Activated CD4-positive, alpha-beta memory T cell treated with anti-CD3 and anti-CD28 coated beads for 36 hours (primary cell): Measurements from ENCODE around the gene PHAF1. TPM values are rescaled to one million over a fixed set of nuclear protein-coding genes. Genes with fewer than 3 reads are reported as not detected.

ENCODE experiments used
- CTCF ChIA-PET: fragments of 350-600 bp; sonication (Branson Sonifier 250); formaldehyde crosslinking; loops from one replicate; lab custom pipeline; 2021; ENCODE audit warnings: antibody characterized with exemption, inconsistent platforms; lab: Charles Lee
- POLR2A ChIA-PET: fragments of 350-600 bp; sonication (Branson Sonifier 250); formaldehyde crosslinking; loops from one replicate; lab custom pipeline; 2021; ENCODE audit warnings: antibody characterized with exemption; lab: Charles Lee
- DNase-seq: peaks from one replicate; pipeline ENCODE4 v3.0.0-alpha.2; 2020
- H3K27ac Mint-ChIP-seq: one replicate; pipeline ENCODE4 v1.8.0; 2021; ENCODE audit warnings: mixed read lengths
- H3K27me3 Mint-ChIP-seq: one replicate; pipeline ENCODE4 v1.8.0; 2021; ENCODE audit warnings: mixed read lengths
- H3K36me3 Mint-ChIP-seq: one replicate; pipeline ENCODE4 v1.8.0; 2021; ENCODE audit warnings: mixed read lengths
- H3K4me1 Mint-ChIP-seq: one replicate; pipeline ENCODE4 v1.8.0; 2021; ENCODE audit warnings: low read depth, mixed read lengths
- H3K4me3 Mint-ChIP-seq: one replicate; pipeline ENCODE4 v1.8.0; 2021; ENCODE audit warnings: mild to moderate bottlenecking, mixed read lengths
- H3K9me3 Mint-ChIP-seq: one replicate; pipeline ENCODE4 v1.8.0; 2021; ENCODE audit warnings: mixed read lengths
- intact Hi-C: fragments of 100-400 bp; cut with micrococcal nuclease; formaldehyde crosslinking; loops from one replicate; pipeline ENCODE4 v1.15.1; 2023
- total RNA-seq, 2 experiments: library from RNA; stranded (reverse); gene quantifications; one replicate each; pipeline ENCODE4 v1.2.3, GENCODE V29; 2021

The PHAF1 gene
- total RNA-seq, 2 experiments from 2014 or later: 11.4 to 12.3 TPM

DNA sequence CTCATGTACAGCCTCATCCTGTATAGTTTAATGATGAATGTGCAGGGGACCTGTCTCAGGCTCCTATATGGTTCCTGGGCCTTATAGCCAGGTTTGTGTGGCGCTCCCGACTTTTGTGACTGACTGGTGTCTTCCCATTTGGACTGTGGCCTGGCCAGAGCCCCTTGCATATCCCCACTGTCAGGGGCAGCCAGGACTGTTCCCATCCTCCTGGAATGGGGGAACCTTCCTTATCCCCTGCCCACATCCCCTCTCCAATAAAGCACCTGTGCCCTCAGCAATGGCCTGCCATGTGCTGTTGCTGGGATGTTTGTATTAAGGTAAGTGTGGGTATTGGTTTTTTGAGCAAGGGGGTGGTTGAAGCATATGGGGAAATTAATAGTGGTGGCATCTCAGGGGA, 38.5 kb downstream of the PHAF1 start:
- peaks cover 37% of the 10 kb centered on the region for H3K36me3 Mint-ChIP-seq
- ChIA-PET CTCF (interaction anchor here (1.1 kb wide), 1 partner anchor 130 kb away, joined by 4 read pairs; no protein-coding TSS in a partner anchor), POLR2A (no interaction called here)
- peaks cover 15% of the 10 kb centered on the region for H3K4me1 Mint-ChIP-seq
- DNase-seq: no peak
- no peak overlapping the region for H3K27ac Mint-ChIP-seq
- H3K27me3 Mint-ChIP-seq: no peaks in the 10 kb centered on the region
- intact Hi-C loops: no loop called here
- H3K4me3 Mint-ChIP-seq: no peak overlapping the region
- H3K9me3 Mint-ChIP-seq: no peaks in the 10 kb centered on the region

GRCh38 chr16:67148656-67149275, 39.0 kb downstream of the PHAF1 start:
- POLR2A ChIA-PET: interaction anchor here (1.0 kb wide), 1 partner anchor 14 kb away, joined by 4 read pairs; no protein-coding TSS in a partner anchor
- no peak for DNase-seq
- Mint-ChIP-seq H3K4me3 (peak overlapping the region; percentile 10), H3K27ac (no peak overlapping the region), H3K9me3 (no peaks in the 10 kb centered on the region), H3K27me3 (no peaks in the 10 kb centered on the region), H3K4me1 (peaks cover 18% of the 10 kb centered on the region), H3K36me3 (peaks cover 35% of the 10 kb centered on the region)
- intact Hi-C loops: no loop called here
- CTCF ChIA-PET: interaction anchor here (1.1 kb wide), 2 partner anchors 12 to 131 kb away, joined by 3 to 4 read pairs; partner anchors contain the start of gene FBXL8

- no peak for DNase-seq
- H3K27ac Mint-ChIP-seq: peak overlapping the region; percentile 47
- intact Hi-C loops: no loop called here
- CTCF ChIA-PET: interaction anchor here (1.1 to 14.8 kb wide), 3 partner anchors 11 to 132 kb away, joined by 3 to 350 read pairs (median 4); partner anchors contain the start of gene FBXL8
- H3K9me3 Mint-ChIP-seq: no peaks in the 10 kb centered on the region
- H3K36me3 Mint-ChIP-seq: peaks cover 33% of the 10 kb centered on the region
- H3K4me3 Mint-ChIP-seq: peak overlapping the region; percentile 10
- POLR2A ChIA-PET: interaction anchor here (1.0 kb wide), 1 partner anchor 13 kb away, joined by 4 read pairs; no protein-coding TSS in a partner anchor
- H3K27me3 Mint-ChIP-seq: no peaks in the 10 kb centered on the region
- peaks cover 23% of the 10 kb centered on the region for H3K4me1 Mint-ChIP-seq
Measured at GRCh38 chr16:67149276-67150046, 39.7 kb downstream of the PHAF1 start.

- Mint-ChIP-seq H3K4me3 (peak overlapping the region; percentile 68), H3K36me3 (peaks cover 30% of the 10 kb centered on the region), H3K27ac (no peak overlapping the region), H3K27me3 (no peaks in the 10 kb centered on the region), H3K4me1 (peaks cover 26% of the 10 kb centered on the region), H3K9me3 (no peaks in the 10 kb centered on the region)
- ChIA-PET POLR2A (interaction anchor here (0.8 to 1.8 kb wide), 3 partner anchors 10 to 136 kb away, joined by 3 to 8 read pairs (median 5); partner anchors contain the start of genes FBXL8 and TRADD), CTCF (interaction anchor here (1.0 to 14.8 kb wide), 9 partner anchors 9 to 196 kb away, joined by 3 to 350 read pairs (median 5); partner anchors contain the start of genes CES3 and NOL3)
- intact Hi-C loops: no loop called here
- DNase-seq: peak; percentile 72
Measured at GRCh38 chr16:67150047-67150832, 40.5 kb downstream of the PHAF1 start.

DNA sequence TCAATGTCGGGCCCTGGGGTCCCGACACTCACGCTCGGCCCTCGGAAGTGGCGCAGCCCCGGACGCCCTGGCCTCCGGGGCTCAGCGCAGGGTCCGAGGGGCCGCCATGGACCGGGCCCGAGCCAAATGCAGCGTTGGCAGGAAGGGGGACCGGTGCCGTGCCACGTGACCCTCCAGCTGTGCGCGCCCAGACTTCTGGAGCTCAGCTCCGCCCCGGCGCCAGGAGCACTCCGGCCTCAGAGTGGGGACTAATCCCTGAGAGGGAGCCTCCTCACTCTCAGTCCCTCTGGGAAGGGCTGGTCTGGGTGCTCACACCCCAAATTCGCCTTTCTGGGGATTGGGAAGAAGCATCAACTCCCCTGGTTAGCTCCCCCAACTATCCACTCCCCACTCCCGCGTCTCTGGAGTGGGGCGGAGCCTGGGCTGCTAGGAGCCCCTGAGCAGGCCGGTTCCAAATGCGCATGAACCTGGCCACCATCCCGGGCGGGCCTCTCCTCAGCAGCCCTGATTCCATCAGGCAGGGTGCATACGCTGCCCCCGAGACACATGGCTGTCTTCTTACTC, 41.2 kb downstream of the PHAF1 start, which contains the start of gene B3GNT9:
B3GNT9 (minus strand) TSS at position 166 of the 564 bp plus-strand sequence. CDS start 513 bp downstream, outside the sequence.
- peak; percentile 65 for DNase-seq
- CTCF ChIA-PET: interaction anchor here (0.5 to 14.8 kb wide), 11 partner anchors 8 to 222 kb away, joined by 3 to 350 read pairs (median 5); partner anchors contain the start of genes CES3 and NOL3
- Mint-ChIP-seq H3K27ac (peak within 1 kb of the TSS; percentile 38), H3K27me3 (no peaks in the 10 kb centered on the region), H3K4me1 (peaks cover 29% of the 10 kb centered on the region), H3K36me3 (peaks cover 26% of the 10 kb centered on the region), H3K9me3 (no peaks in the 10 kb centered on the region), H3K4me3 (peak within 1 kb of the TSS; percentile 68)
- intact Hi-C loops: no loop called here
- POLR2A ChIA-PET: interaction anchor here (0.8 to 1.8 kb wide), 4 partner anchors 9 to 137 kb away, joined by 3 to 8 read pairs (median 4); partner anchors contain the start of genes FBXL8 and TRADD

- ChIA-PET POLR2A (interaction anchor here (0.5 to 1.8 kb wide), 5 partner anchors 8 to 172 kb away, joined by 3 to 8 read pairs (median 3); partner anchors contain the start of genes FBXL8 and TRADD), CTCF (interaction anchor here (0.5 to 14.8 kb wide), 11 partner anchors 8 to 221 kb away, joined by 3 to 350 read pairs (median 5); partner anchors contain the start of genes CES3 and NOL3)
- Mint-ChIP-seq H3K4me1 (peaks cover 36% of the 10 kb centered on the region), H3K36me3 (peaks cover 21% of the 10 kb centered on the region), H3K4me3 (peak overlapping the region; percentile 68), H3K27ac (no peak overlapping the region), H3K27me3 (no peaks in the 10 kb centered on the region), H3K9me3 (no peaks in the 10 kb centered on the region)
- intact Hi-C loops: no loop called here
- no peak for DNase-seq
Measured at GRCh38 chr16:67151431-67152097, 41.8 kb downstream of the PHAF1 start.

DNA sequence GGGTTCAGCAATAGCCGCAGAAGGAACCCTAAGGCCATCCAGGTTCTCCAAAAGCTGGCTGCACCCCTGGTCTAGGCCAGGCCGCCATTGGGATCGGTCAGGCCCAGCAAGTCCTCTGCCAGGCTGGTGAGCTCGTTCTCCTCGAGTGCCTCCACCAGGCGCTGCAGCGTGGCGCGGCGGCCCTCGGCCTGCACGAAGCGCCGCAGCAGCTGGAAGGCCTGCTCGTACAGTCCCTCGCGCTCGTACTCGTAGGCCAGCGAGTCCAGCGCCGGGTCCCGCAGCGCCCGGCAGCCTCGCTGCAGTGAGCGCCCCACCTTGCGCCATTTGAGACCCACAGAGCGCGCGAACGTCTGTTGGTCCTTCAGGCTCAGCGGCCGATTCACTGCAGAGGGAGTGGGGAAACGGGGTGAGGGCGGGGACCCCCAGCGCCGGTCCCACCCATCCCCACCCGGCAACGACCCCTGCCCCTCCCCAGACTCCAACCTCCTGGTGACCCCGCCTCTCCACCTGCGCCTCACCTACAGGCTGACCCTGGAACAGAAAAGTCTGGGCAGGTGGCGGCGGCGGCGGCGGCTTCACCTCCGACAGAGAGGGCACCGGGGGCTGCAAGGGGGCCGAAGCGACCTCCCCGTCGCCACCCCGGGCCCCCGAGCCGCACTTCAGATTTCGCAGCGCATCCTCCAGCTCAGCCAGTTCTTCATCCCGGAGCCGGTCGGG, 45.0 kb downstream of the PHAF1 start:
- ChIA-PET CTCF (interaction anchor here (0.6 to 14.8 kb wide), 76 partner anchors 7 to 360 kb away, joined by 3 to 350 read pairs (median 6); partner anchors contain the start of genes CBFB, CES3, CES4A and CIAO2B), POLR2A (interaction anchor here (1.1 to 1.7 kb wide), 6 partner anchors 9 to 141 kb away, joined by 3 to 8 read pairs (median 4); partner anchors contain the start of gene HSF4)
- intact Hi-C loops: loop anchor here (5.0 kb wide), 1 partner anchor 47 kb away; the partner anchor contains the start of gene PHAF1
- Mint-ChIP-seq H3K9me3 (no peaks in the 10 kb centered on the region), H3K4me1 (peaks cover 56% of the 10 kb centered on the region), H3K4me3 (peak overlapping the region; percentile 68), H3K36me3 (peaks cover 5% of the 10 kb centered on the region), H3K27ac (no peak overlapping the region), H3K27me3 (no peaks in the 10 kb centered on the region)
- no peak for DNase-seq

DNA sequence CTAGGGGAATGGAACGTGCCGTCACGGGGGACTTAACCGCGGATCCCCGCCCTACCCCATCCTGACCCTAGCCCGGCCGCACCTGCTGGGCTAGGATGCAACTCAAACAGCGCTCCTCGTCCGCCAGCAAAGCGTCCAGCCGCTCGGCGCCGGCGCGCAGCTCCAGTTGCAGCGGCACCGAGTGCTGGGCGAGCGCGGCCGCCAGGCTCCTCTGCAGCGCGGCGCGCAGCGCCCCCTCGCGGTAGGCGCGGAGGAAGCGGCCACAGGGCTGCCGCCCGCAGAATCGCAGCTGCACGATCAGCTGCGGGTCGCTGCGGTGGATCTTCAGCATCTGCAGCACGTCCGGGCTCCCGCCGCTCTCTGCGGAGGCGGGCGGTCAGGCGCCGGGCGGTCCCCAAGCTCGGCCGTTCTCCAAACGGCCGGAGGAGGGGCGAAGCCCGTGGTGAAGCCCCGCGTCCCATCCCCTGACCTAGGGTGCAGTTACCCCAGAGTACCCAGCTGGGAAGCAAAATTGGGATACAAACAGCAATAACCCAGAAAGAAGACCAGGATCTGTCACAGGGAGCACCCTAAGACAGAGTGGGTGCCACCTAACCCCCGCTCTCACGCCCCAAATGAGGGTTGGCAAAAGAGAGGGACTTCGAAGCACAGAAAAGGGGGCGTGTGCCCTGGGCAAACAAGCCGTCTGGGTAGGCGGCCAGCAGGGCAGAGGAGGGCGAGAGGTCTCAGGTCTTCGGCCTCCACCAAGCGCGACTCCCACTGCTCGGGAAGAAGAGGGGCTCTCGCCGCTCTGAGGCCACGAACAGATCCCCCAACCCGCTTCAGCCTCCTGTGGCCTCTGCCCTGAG, 45.8 kb downstream of the PHAF1 start:
- H3K27me3 Mint-ChIP-seq: no peaks in the 10 kb centered on the region
- H3K36me3 Mint-ChIP-seq: peaks cover 5% of the 10 kb centered on the region
- H3K27ac Mint-ChIP-seq: no peak overlapping the region
- H3K4me3 Mint-ChIP-seq: peak overlapping the region; percentile 68
- no peaks in the 10 kb centered on the region for H3K9me3 Mint-ChIP-seq
- H3K4me1 Mint-ChIP-seq: peaks cover 56% of the 10 kb centered on the region
- ChIA-PET POLR2A (interaction anchor here (1.1 to 1.7 kb wide), 6 partner anchors 9 to 142 kb away, joined by 3 to 8 read pairs (median 4); partner anchors contain the start of gene HSF4), CTCF (interaction anchor here (0.6 to 14.8 kb wide), 74 partner anchors 8 to 359 kb away, joined by 3 to 350 read pairs (median 6); partner anchors contain the start of genes CBFB, CES3, CES4A and CIAO2B)
- intact Hi-C loops: loop anchor here (5.0 kb wide), 1 partner anchor 48 kb away; the partner anchor contains the start of gene PHAF1
- peak; percentile 85 for DNase-seq
